Body of pancreas (tissue), 4 donors: ENCODE results near the gene TBP.

Experiments used
- CTCF ChIP-seq, 7 experiments: fragments of 450-650 bp in 4 of 7; fragments of 200-600 bp in 3 of 7; sonication (generic) in 3 of 7; IDR thresholded peaks; one replicate each; pipeline ENCODE4 v1.5.1; 2016 to 2019; ENCODE audit warnings: antibody characterized with exemption in 7 of 7
- POLR2A ChIP-seq, 3 donors: fragments of 450-650 bp; IDR thresholded peaks; one replicate each; pipeline ENCODE4 v1.6.1; 2016; ENCODE audit warnings: antibody characterized with exemption in 3 of 3, mild to moderate bottlenecking in 2 of 3

- TF ChIP-seq CTCF (IDR thresholded peaks at IDR 0.05) (no peak), POLR2A (IDR thresholded peaks at IDR 0.05) (no peak)
Observed at GRCh38 chr6:170554796-170555137, 598 bp downstream of the TBP start.
